Activated CD4-positive, alpha-beta memory T cell treated with anti-CD3 and anti-CD28 coated beads, Interleukin-2, amount 10 ng/mL, durations not matched to agents 7 days and 5 days (primary cell): ENCODE results near the gene STRIT1. TPM values are rescaled to one million over a fixed set of nuclear protein-coding genes. Genes with fewer than 3 reads are reported as not detected.

Experiments used
- CTCF ChIA-PET: fragments of 350-600 bp; sonication (Branson Sonifier 250); formaldehyde crosslinking; loops from one replicate; lab custom pipeline; 2021; ENCODE audit warnings: antibody characterized with exemption, inconsistent platforms; lab: Charles Lee
- POLR2A ChIA-PET: fragments of 350-600 bp; sonication (Branson Sonifier 250); formaldehyde crosslinking; loops from one replicate; lab custom pipeline; 2021; ENCODE audit warnings: antibody characterized with exemption; lab: Charles Lee
- DNase-seq: peaks from one replicate; pipeline ENCODE4 v3.0.0-alpha.2; 2020
- H3K27ac Mint-ChIP-seq: one replicate; pipeline ENCODE4 v1.8.0; 2021; ENCODE audit warnings: mild to moderate bottlenecking, mixed read lengths
- H3K27me3 Mint-ChIP-seq: one replicate; pipeline ENCODE4 v1.8.0; 2021; ENCODE audit warnings: mixed read lengths
- H3K36me3 Mint-ChIP-seq: one replicate; pipeline ENCODE4 v1.8.0; 2021; ENCODE audit warnings: low read depth, mixed read lengths
- H3K4me1 Mint-ChIP-seq: one replicate; pipeline ENCODE4 v1.8.0; 2021; ENCODE audit warnings: mixed read lengths
- H3K4me3 Mint-ChIP-seq: one replicate; pipeline ENCODE4 v1.8.0; 2021; ENCODE audit warnings: mild to moderate bottlenecking, mixed read lengths
- H3K9me3 Mint-ChIP-seq: one replicate; pipeline ENCODE4 v1.8.0; 2021; ENCODE audit warnings: mixed read lengths
- total RNA-seq, 2 experiments: library from RNA; stranded (reverse); gene quantifications; one replicate each; pipeline ENCODE4 v1.2.3, GENCODE V29; 2021

Gene STRIT1
- total RNA-seq, 2 experiments from 2014 or later = not detected

DNA sequence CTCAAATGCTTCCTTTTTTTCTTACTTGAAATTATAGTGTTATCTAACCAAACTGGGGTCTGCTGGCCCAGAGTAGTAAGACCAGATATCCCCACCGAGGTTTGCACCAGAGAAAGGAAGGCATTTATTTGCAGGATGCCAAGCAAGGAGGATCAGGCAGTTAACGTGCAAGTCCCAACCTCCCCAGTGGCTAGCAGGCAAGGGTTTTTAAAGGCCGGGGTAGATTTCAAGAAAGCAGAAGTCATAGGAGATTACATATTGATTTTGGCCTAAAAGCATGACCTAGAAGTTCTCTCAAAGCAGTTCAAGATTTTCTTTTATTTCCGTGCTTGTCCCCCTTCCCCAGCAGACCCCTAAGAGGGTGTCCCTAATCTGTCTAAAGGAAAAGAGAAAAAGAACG lies 32.8 kb upstream of the STRIT1 start:
- Mint-ChIP-seq H3K9me3 (no peaks in the 10 kb centered on the region), H3K27me3 (no peaks in the 10 kb centered on the region), H3K36me3 (no peaks in the 10 kb centered on the region), H3K4me1 (no peaks in the 10 kb centered on the region), H3K27ac (no peak overlapping the region), H3K4me3 (no peak overlapping the region)
- ChIA-PET CTCF (no interaction called here), POLR2A (no interaction called here)
- DNase-seq = no peak

DNA sequence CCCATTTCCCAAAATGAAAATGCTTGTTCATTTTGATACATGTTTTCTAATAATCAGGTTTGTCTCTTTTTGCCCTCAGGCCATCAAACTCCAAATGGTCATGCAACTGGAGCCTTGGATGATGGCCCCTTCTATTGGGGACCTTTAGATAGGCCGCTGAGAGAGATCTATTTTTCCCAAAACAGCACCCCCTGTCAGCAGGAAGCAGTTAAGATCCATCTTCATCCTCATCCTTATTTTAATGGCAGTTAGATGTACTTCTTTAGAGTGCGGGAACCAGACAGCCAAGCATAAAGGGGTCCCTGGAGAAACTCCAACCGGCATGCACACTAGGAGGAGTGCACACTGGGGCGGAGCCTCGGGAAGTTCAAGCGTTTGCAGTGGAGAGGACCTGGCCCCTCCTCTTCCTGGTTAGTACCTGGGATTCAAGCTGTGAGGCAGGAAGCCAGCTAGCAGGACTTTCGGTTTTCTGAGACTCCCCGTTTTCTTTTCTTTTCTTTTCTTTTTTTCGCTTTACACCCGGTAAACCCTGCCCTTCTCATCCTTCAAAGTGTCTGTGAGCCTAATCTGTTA lies 31.9 kb upstream of the STRIT1 start:
- DNase-seq = no peak
- no peak overlapping the region for H3K27ac Mint-ChIP-seq
- H3K4me1 Mint-ChIP-seq = no peaks in the 10 kb centered on the region
- no peaks in the 10 kb centered on the region for H3K36me3 Mint-ChIP-seq
- ChIA-PET POLR2A (no interaction called here), CTCF (no interaction called here)
- H3K27me3 Mint-ChIP-seq = no peaks in the 10 kb centered on the region
- no peak overlapping the region for H3K4me3 Mint-ChIP-seq
- no peaks in the 10 kb centered on the region for H3K9me3 Mint-ChIP-seq

DNA sequence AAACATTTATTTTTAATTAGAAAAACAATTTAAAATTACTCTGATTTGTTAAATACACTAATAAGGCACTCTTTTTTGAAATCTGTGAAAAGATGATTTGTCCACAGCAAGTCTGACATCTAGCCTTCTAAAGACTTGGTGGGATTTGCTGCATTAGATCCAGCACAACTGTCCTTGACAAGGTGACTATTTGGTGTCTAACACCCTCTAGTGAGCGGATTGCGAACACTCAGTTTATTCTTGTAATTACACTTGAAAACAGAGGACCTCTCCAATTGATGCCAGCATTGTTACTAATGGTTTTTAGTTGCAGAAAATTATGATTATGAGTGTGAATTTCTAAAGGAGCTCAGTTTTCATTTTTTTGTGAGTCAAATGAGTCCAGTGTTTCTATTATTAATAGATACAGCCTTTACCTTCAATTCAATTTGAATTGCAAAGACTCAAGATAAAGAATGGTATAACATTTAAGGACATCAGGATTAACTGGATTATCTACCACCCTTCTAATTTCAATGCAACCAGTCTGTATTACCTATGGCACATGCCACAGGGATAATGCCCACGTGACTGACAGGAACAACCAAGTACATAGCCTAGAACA lies 29.7 kb upstream of the STRIT1 start:
- CTCF ChIA-PET = interaction anchor here (0.7 kb wide), 1 partner anchor 12 kb away, joined by 3 read pairs; no protein-coding TSS in a partner anchor
- no peaks in the 10 kb centered on the region for H3K27me3 Mint-ChIP-seq
- POLR2A ChIA-PET = no interaction called here
- no peaks in the 10 kb centered on the region for H3K4me1 Mint-ChIP-seq
- DNase-seq = no peak
- H3K9me3 Mint-ChIP-seq = no peaks in the 10 kb centered on the region
- no peak overlapping the region for H3K4me3 Mint-ChIP-seq
- no peaks in the 10 kb centered on the region for H3K36me3 Mint-ChIP-seq
- H3K27ac Mint-ChIP-seq = no peak overlapping the region

DNA sequence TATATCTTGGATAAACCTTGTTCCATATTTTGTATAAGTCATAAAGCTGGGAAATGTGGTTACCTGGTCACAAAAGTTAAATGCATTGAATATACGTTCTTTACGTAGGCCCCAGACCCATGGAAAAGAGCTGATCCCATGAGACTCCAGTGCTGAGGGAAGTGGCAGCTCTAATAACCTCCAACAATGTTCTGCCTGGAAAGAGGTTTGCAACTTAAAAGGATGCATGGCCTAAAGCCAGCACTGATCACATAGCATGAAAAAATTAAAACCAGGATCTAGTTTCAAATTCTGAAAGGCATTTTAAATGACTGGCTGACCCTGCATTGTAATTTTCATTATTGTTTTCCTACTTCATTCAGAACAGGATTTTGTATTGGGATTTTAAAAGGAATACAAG lies 27.9 kb upstream of the STRIT1 start:
- Mint-ChIP-seq H3K4me3 (no peak overlapping the region), H3K4me1 (no peaks in the 10 kb centered on the region), H3K9me3 (no peaks in the 10 kb centered on the region), H3K27ac (no peak overlapping the region), H3K36me3 (no peaks in the 10 kb centered on the region), H3K27me3 (no peaks in the 10 kb centered on the region)
- POLR2A ChIA-PET = no interaction called here
- CTCF ChIA-PET = no interaction called here
- no peak for DNase-seq

DNA sequence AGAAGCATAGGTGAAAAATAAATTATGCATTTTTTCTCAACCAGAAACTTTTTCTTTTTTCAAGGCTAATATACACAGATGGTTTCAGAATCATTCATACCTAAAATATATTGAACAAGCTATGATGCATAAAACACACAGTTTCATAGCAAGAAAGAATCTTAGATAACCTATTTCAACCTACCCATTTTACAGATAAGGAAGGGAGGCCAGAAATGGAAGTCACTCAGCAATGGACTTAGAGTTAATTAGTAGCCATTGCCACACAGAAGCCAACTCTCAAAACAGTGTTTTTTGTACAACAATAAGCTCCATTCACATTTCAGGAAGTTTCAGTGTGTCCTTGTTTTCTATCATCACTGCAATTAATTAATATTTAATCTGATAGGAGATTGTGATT lies 27.5 kb upstream of the STRIT1 start:
- Mint-ChIP-seq H3K4me1 (no peaks in the 10 kb centered on the region), H3K9me3 (no peaks in the 10 kb centered on the region), H3K27ac (no peak overlapping the region), H3K36me3 (no peaks in the 10 kb centered on the region), H3K27me3 (no peaks in the 10 kb centered on the region), H3K4me3 (no peak overlapping the region)
- ChIA-PET POLR2A (no interaction called here), CTCF (no interaction called here)
- no peak for DNase-seq

DNA sequence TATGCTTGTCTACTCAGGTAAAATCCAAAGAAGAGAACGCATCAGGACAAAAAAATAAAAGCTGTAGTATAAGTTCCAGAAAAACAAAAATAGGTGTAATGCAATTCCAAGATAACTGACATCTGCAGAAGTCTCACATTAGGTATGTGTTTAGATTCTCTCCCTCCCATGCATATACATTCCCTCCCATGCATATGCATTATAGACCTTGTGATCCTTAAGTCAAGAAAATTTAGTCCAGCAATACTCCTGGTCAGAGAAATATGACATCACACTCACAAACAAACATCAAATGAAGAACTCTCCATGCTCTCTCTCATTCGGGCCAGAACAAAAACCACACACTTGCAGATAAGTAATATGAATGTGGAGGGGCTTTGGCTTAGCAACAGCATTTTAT lies 25.3 kb upstream of the STRIT1 start:
- no peaks in the 10 kb centered on the region for H3K36me3 Mint-ChIP-seq
- H3K27me3 Mint-ChIP-seq = no peaks in the 10 kb centered on the region
- H3K4me1 Mint-ChIP-seq = no peaks in the 10 kb centered on the region
- ChIA-PET CTCF (no interaction called here), POLR2A (no interaction called here)
- no peak overlapping the region for H3K4me3 Mint-ChIP-seq
- H3K27ac Mint-ChIP-seq = no peak overlapping the region
- DNase-seq = no peak
- no peaks in the 10 kb centered on the region for H3K9me3 Mint-ChIP-seq

DNA sequence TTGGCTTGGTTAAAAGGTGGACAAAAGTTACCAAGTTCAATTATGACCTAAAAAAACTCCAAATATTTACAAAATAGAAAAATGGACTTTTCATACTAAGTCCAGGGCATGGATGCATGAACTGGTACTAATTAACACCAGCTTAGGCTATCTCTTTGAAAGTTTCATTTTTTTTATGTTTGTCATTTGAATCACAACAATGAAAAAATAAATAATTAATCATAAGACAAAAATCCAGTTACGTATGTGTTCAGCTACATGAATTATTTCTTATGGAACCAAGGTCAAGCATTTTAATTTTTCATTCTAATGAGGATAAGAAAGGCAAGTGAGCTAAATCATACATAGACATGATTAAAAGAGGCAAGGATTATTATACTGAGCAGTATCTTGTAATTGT lies 23.7 kb upstream of the STRIT1 start:
- no peaks in the 10 kb centered on the region for H3K36me3 Mint-ChIP-seq
- H3K27ac Mint-ChIP-seq = no peak overlapping the region
- DNase-seq = no peak
- H3K4me3 Mint-ChIP-seq = no peak overlapping the region
- H3K27me3 Mint-ChIP-seq = no peaks in the 10 kb centered on the region
- no peaks in the 10 kb centered on the region for H3K4me1 Mint-ChIP-seq
- POLR2A ChIA-PET = no interaction called here
- CTCF ChIA-PET = no interaction called here
- H3K9me3 Mint-ChIP-seq = no peaks in the 10 kb centered on the region

DNA sequence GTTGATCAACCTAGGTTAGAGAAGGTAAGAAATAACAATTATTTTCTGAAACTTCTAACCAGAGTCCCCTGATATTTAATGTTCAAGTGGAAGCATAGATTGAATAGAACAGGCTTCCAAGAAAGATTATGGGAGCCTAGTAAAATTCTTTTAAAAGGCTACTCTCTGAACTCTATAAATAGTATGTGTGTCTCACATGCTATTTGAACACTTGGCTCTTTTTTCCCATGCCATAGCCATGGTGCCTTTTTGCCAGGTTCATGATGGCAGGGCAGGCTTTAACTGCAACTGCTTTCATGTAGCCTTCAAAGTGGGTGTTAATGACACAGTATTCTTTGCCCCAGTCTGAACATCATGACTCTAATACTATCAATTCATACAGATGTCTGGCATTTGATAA lies 22.9 kb upstream of the STRIT1 start:
- Mint-ChIP-seq H3K4me3 (no peak overlapping the region), H3K36me3 (no peaks in the 10 kb centered on the region), H3K27me3 (no peaks in the 10 kb centered on the region), H3K27ac (no peak overlapping the region), H3K9me3 (no peaks in the 10 kb centered on the region), H3K4me1 (no peaks in the 10 kb centered on the region)
- ChIA-PET CTCF (no interaction called here), POLR2A (no interaction called here)
- DNase-seq = no peak

DNA sequence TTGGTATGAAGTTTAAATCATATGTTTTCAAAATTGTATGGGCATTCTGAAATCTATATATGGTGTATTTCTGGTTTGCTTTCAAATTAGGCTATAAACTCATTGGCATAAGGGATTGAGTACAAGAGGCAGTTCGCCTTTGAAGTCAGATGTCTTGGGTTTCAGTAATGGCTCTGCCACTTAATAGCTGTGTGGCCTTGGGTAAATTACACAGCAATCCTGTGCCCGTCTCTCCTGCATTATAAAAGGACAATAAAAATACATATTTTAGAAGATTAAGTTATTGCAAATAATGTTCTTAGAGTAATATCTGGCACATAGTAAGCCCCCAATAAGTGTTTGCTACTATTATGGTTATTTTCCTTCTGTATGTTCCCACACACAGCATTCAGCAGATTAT lies 20.4 kb upstream of the STRIT1 start:
- Mint-ChIP-seq H3K27ac (no peak overlapping the region), H3K27me3 (no peaks in the 10 kb centered on the region), H3K4me1 (no peaks in the 10 kb centered on the region), H3K9me3 (no peaks in the 10 kb centered on the region), H3K36me3 (no peaks in the 10 kb centered on the region), H3K4me3 (no peak overlapping the region)
- POLR2A ChIA-PET = no interaction called here
- CTCF ChIA-PET = no interaction called here
- DNase-seq = no peak

DNA sequence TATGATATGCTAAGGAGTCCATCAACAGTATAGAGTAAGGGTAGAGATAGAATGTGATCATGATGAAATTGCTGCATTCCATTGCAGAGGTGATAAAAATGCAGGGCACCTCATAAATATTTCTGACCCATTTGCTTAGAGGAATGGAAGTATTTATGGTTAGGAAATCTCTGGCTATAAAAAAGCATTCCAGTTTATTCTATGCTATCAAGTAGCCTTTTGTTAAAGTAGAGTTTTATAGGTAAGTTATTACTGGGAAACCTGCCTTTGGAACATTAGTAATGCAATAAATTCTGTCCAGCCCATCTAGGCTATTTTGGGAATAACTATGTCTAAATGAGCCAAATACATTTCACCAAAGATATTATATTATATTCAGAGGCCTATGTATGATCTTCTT lies 19.8 kb upstream of the STRIT1 start:
- Mint-ChIP-seq H3K4me1 (no peaks in the 10 kb centered on the region), H3K36me3 (no peaks in the 10 kb centered on the region), H3K4me3 (no peak overlapping the region), H3K9me3 (no peaks in the 10 kb centered on the region), H3K27ac (no peak overlapping the region), H3K27me3 (no peaks in the 10 kb centered on the region)
- POLR2A ChIA-PET = no interaction called here
- no peak for DNase-seq
- CTCF ChIA-PET = no interaction called here

DNA sequence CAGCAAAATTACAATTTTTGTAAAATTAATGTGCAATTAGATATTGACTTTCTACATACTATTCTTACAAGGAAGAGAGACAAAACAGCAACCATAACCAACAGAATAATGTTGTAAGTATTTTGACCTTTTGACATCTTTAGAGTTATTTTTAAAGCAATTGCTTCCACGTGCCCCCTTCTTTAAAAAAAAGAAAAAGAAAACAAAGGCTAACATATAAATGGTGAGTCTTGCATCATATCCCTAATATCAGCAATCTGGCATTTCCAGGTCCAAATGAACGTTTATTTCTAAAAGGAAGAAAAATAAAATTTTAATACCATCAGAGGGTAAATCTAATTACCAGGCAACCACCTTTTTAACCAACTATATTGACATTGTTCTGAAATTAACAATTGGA lies 19.3 kb upstream of the STRIT1 start:
- no peaks in the 10 kb centered on the region for H3K9me3 Mint-ChIP-seq
- no peaks in the 10 kb centered on the region for H3K27me3 Mint-ChIP-seq
- H3K36me3 Mint-ChIP-seq = no peaks in the 10 kb centered on the region
- DNase-seq = no peak
- POLR2A ChIA-PET = no interaction called here
- CTCF ChIA-PET = no interaction called here
- no peaks in the 10 kb centered on the region for H3K4me1 Mint-ChIP-seq
- no peak overlapping the region for H3K4me3 Mint-ChIP-seq
- H3K27ac Mint-ChIP-seq = no peak overlapping the region

DNA sequence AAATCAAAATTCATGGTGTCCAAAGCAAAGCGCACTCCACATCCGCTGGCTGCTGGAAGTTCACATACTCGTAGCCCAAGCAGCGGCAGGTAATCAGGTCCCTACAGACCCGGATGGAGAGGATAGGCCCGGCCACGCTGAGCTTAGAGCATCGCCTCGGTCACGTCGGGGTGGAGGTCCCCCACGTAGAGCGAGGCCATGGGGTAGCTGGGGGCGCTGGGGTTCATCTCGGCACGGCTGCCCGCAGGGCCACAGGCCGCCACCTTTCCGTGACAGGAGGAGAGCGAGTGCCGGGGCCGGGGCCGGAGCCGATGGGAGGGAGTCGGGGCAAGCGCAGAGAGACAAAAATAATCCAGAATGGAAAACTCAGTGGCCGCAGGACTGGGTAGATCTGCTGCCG lies 16.1 kb upstream of the STRIT1 start:
- Mint-ChIP-seq H3K4me3 (no peak overlapping the region), H3K36me3 (no peaks in the 10 kb centered on the region), H3K27ac (no peak overlapping the region), H3K27me3 (no peaks in the 10 kb centered on the region), H3K4me1 (no peaks in the 10 kb centered on the region), H3K9me3 (no peaks in the 10 kb centered on the region)
- no peak for DNase-seq
- ChIA-PET CTCF (no interaction called here), POLR2A (no interaction called here)

DNA sequence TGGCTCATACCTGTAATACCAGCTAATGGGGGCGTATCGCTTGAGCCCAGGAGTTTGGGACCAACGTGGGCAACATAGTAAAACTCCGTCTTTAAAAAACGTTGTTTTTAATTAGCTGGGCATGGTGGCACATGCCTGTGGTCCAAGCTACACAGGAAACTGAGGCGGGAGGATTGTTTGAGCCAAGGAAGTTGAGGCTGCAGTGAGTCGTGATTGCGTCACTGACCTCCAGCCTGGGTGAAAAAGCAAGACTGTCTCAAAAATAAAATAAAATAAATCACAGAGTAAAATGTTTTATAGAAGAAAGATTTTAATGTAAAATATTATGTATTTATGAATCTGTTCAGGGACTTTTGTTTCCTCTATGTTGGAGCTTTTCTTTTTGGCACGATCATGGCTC lies 15.3 kb upstream of the STRIT1 start:
- no peaks in the 10 kb centered on the region for H3K36me3 Mint-ChIP-seq
- no peak overlapping the region for H3K27ac Mint-ChIP-seq
- no peaks in the 10 kb centered on the region for H3K4me1 Mint-ChIP-seq
- DNase-seq = no peak
- no peaks in the 10 kb centered on the region for H3K27me3 Mint-ChIP-seq
- ChIA-PET CTCF (no interaction called here), POLR2A (no interaction called here)
- no peaks in the 10 kb centered on the region for H3K9me3 Mint-ChIP-seq
- no peak overlapping the region for H3K4me3 Mint-ChIP-seq

DNA sequence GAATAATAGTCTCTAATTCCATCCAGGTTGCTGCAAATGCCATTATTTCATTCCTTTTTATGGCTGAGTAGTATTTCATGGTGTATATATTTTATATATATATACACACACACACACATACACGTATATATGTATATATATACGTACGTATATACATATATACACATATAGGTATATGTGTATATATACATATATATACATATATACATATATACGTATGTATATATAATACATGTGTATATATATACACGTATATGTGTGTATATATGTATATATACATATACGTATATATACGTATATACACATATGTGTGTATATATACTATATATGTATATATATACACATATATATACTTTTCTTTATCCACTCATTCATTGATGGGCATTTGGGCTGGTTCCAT lies 13.7 kb upstream of the STRIT1 start:
- ChIA-PET POLR2A (no interaction called here), CTCF (no interaction called here)
- no peak overlapping the region for H3K27ac Mint-ChIP-seq
- no peaks in the 10 kb centered on the region for H3K9me3 Mint-ChIP-seq
- no peak overlapping the region for H3K4me3 Mint-ChIP-seq
- no peak for DNase-seq
- no peaks in the 10 kb centered on the region for H3K4me1 Mint-ChIP-seq
- no peaks in the 10 kb centered on the region for H3K36me3 Mint-ChIP-seq
- no peaks in the 10 kb centered on the region for H3K27me3 Mint-ChIP-seq
